Measurements from ENCODE around the gene SLC13A3.

The SLC13A3 gene

GRCh38 chr20:46544576-46544975 lies 106.7 kb downstream of the SLC13A3 start:
- DNase-seq (ENCODE audit: extremely low read depth in 1 of 2, low read depth in 1 of 2) = no peak

- no peak for DNase-seq (ENCODE audit: extremely low read depth in 1 of 2, low read depth in 1 of 2)
Measured at GRCh38 chr20:46543959-46544358, 107.3 kb downstream of the SLC13A3 start.

DNA sequence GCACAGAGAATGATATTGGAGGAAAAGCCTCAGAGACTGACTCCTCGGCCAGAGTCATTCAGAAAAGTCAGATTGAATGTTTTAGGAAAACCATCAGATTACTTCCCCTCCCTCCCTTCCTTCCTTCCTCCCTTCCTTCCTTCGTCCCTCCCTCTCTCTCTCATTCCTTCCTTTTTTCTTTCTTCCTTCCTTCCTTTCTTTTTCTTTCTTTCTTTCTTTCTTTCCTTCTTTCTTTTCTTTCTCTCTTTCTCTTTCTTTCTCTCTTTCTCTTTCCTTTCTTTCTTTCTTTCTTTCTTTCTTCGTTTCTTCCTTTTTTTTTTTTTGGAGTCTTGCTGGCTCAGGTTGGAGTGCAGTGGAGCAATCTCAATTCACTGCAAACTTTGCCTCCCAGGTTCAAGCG lies 108.2 kb downstream of the SLC13A3 start:
- no peak for DNase-seq (ENCODE audit: extremely low read depth in 1 of 2, low read depth in 1 of 2)

DNA sequence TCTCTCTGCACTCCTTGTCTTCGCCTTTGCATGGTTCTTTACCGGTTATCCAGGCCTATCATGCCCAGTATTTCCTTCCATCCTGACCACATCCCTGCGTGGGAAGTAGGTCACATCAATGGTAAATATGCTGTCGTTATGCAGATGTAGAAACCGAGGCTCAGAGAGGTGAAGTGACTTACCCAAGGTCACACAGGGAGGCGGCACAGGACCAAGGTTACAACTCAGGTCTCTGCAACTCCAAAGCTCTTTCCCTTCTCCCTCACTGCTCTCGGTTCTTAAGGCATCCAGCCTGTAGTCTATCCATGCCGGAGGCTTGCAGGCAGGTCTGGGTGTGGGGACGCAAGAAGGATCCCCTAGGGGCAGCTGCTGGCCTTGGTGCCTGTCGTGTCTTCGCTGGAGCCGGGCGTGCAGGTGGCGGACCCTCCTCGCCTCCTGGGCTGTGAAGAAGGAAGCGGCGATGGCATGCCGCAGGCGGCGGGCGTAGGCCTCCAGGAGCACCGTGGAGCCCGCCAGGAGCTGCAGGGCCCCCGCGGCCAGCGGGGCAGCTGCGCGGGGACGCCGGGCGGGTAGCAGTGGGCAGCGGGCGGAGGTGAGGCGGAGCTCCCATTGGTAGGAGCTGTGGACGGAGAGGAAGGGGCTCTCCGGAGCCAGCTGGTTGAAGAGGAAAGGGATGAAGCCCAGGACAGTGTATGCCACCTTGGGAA lies 109.9 kb downstream of the SLC13A3 start:
- DNase-seq (ENCODE audit: extremely low read depth in 1 of 2, low read depth in 1 of 2) = no peak

- no peak for DNase-seq (ENCODE audit: extremely low read depth in 1 of 2, low read depth in 1 of 2)
Measured at GRCh38 chr20:46539113-46539512, 112.1 kb downstream of the SLC13A3 start.

DNA sequence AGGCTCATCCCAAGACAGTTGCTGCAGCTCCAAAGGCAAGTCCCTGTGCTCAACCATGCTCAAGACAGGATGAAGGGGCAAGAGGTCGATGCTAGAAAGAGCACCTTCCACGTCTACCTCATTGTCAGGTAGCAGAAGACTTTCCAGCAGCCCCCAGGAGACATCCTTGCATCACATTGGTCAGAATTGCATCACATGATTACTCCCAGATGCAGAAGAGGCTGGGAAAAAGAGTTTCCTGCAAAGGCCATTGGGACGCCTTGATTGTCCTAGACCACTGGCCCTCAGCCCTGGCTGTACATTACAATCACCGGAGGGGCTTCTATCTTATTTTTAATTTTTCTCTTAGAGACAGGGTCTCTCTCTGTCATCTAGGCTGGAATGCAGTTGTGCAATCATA lies 120.6 kb downstream of the SLC13A3 start:
- no peak for DNase-seq (ENCODE audit: extremely low read depth in 1 of 2, low read depth in 1 of 2)

DNA sequence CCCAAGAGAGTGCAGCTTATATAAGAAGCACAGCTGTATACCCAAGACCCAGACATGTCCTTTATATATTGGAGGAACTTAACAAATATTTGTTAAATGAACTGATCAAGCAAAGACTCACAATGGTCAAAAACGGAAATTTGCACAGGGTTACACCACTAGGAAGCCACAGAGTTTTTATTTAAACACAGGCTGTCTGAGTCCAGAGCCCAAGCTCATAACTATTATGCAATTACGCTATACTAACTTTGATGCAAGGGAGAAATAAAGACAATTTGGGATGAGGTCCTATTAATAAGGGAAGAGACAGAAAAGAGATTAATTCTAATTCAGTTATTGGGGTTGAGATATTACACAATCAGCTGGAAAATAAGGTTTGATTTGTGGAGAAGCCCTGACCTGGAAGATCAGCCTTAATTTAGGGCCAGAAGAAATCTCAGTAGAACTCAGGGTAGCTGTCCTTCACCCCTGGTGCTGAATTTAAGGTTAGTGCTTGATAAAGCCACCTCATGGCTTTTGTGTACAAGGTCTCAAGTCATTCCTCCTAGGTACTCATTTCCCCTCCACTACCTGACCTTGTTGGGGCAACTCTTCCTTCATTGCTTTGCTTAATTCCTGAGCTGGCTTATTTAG lies 127.4 kb downstream of the SLC13A3 start:
- DNase-seq (ENCODE audit: extremely low read depth in 1 of 2, low read depth in 1 of 2) = no peak

DNA sequence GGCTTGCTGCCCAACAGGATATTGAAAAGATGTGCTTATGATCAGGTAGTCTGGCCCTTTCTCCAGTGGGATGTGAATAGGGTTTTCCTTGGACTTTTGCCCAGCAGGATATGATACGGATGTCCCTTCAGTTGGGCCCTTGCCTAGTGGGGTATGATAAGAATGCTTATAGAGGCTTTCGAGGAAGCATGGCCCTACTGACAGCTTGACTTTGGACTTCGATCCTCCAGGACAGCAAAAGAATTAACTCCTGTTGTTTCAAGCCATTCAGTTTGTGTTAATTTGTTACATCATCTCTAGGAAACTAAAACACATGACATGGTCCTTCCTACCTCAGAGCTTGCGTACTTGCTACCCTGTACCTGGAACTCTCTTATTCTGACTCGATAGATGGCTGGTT lies 128.2 kb downstream of the SLC13A3 start:
- no peak for DNase-seq (ENCODE audit: extremely low read depth in 1 of 2, low read depth in 1 of 2)

- DNase-seq (ENCODE audit: extremely low read depth in 1 of 2, low read depth in 1 of 2) = peak; percentile 4 to 8
Measured at GRCh38 chr20:46520976-46521579, 130.2 kb downstream of the SLC13A3 start.

- DNase-seq (ENCODE audit: extremely low read depth in 1 of 2, low read depth in 1 of 2) = no peak
Measured at GRCh38 chr20:46520540-46520939, 130.7 kb downstream of the SLC13A3 start.

GRCh38 chr20:46519471-46520068 lies 131.7 kb downstream of the SLC13A3 start:
- no peak for DNase-seq (ENCODE audit: extremely low read depth in 1 of 2, low read depth in 1 of 2)

DNA sequence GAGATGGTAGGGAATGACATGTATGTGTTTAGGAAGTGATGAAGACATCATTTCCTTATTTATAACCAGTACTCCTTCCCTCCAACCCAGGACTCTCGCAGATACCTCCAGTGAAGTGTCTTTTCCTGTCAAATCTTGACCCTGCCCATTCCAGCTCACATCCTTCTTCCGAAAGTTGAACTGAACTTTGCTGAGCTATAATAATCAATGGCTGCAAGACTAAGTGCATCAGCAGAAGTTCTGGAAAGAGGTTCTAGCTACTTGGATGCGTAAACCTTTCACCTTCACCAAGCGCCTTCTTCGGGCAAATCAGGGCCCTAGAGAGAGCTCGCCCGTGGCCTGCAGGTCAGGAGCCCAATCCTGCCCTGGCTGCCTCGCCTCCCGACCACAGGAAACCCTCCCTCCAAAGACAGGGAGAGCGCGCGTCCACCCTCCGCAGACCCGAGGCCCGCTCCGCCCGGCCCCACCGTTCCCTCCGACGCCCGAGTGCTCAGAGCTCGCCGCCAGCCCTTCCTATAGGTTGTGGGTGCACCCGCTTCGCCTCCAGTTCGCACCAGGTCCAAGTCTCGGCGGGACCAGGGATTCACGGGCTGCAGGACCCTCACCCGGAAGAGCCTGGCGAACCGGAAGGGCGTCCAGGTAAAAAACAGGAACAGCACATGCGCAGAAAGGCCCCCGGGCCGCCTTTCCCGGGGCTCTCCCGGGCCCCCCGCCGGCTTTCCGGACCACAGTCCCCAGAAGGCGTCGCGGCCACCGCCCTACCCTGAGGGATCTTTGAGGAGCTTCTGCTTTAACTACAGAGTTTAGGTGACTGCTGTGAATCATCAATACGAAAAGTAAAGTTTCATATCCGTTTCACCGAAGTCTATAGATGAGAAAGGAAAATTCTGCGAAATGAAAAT lies 138.1 kb downstream of the SLC13A3 start, which contains the start of gene ZNF334:
Gene ZNF334, minus strand, starts transcription at position 617 of the 902 bp plus-strand sequence. CDS start 1,457 bp downstream, outside the sequence.
- DNase-seq (ENCODE audit: extremely low read depth in 1 of 2, low read depth in 1 of 2) = peak in 1 of 2 donors; percentile 0

- DNase-seq (ENCODE audit: extremely low read depth in 1 of 2, low read depth in 1 of 2) = no peak
Measured at GRCh38 chr20:46509523-46509922, 141.7 kb downstream of the SLC13A3 start.

Measured in activated CD8-positive, alpha-beta memory T cell treated with anti-CD3 and anti-CD28 coated beads for 1 hour (primary cell).